Right lobe of liver (tissue), 6 donors: ENCODE measurements around the gene NFIL3. TPM values are rescaled to one million over a fixed set of nuclear protein-coding genes. Genes with fewer than 3 reads are reported as not detected.

Experiments used
- ATAC-seq, 4 donors: fragments of 200-7000 bp; cut with Tn5 transposase; one replicate each; pipeline ENCODE4 v1.9.1; 2020; ENCODE audit warnings: mild to moderate bottlenecking in 4 of 4, moderate library complexity in 4 of 4
- DNase-seq, 3 donors: peaks; one replicate each; pipeline ENCODE4 v3.0.0-alpha.2; 2020
- H3K27ac ChIP-seq, 3 donors: fragments of 200-600 bp; one replicate each; pipeline ENCODE4 v1.8.0; 2022
- H3K27me3 ChIP-seq, 2 donors: fragments of 200-600 bp; one replicate each; pipeline ENCODE4 v1.8.0; 2022
- H3K36me3 ChIP-seq, 4 donors: fragments of 200-600 bp; sonication (generic) in 1 of 4; one replicate each; pipeline versions ENCODE4 v1.5.1 to v1.8.0; 2017 to 2022; ENCODE audit warnings: control low read depth in 1 of 4
- H3K4me1 ChIP-seq, 4 donors: fragments of 200-600 bp; sonication (generic) in 1 of 4; one replicate each; pipeline versions ENCODE4 v1.5.1 to v1.8.0; 2017 to 2022; ENCODE audit warnings: control low read depth in 1 of 4
- H3K4me3 ChIP-seq, 3 donors: fragments of 200-600 bp; one replicate each; pipeline ENCODE4 v1.8.0; 2022
- H3K9me3 ChIP-seq, 4 donors: fragments of 200-600 bp; sonication (generic) in 1 of 4; one replicate each; pipeline versions ENCODE4 v1.5.1 to v1.8.0; 2017 to 2022; ENCODE audit warnings: control low read depth in 1 of 4
- POLR2A ChIP-seq: fragments of 450-650 bp; IDR thresholded peaks from one replicate; pipeline ENCODE4 v1.6.1; 2017; ENCODE audit warnings: antibody characterized with exemption, mild to moderate bottlenecking
- WGBS: methylation state at CpG from one replicate; pipeline ENCODE4 v1.1.6; 2018; ENCODE audit warnings: low coverage, low lambda C conversion rate; ENCODE audit not compliant: insufficient coverage; ENCODE audit errors: missing lambda C conversion rate; 5-methylcytosine and 5-hydroxymethylcytosine counted together
- intact Hi-C, 2 donors: fragments of 100-400 bp; cut with DNase I; formaldehyde crosslinking; loops; one replicate each; pipeline versions ENCODE4 v1.11.2 to v1.14.1; 2022
- total RNA-seq, 6 experiments: library from RNA; depleted of rRNA in 2 of 6; stranded (reverse); fragments of >200 nt in 2 of 6; fragmentation: NEBNext Ultra II Directional in 3 of 6; extraction: Animal tissue kit (Norgen Biotek cat#: 25700) in 3 of 6; gene quantifications; one replicate each; pipeline versions ENCODE4 v1.1.0 to v1.2.4, GENCODE V29; 2016 to 2023
- TF ChIP-seq, protein P1 (sequence below), 4 donors: fragments of 200-600 bp in 3 of 4; fragments of 450-650 bp in 1 of 4; IDR thresholded peaks; one replicate each; pipeline versions ENCODE4 v1.5.1 to v1.8.0; 2016 to 2022; ENCODE audit warnings: antibody characterized with exemption in 4 of 4, mild to moderate bottlenecking in 2 of 4
- donor health status: DM: no; HTN: yes; CAD: no.
- donor health status: DM: no; HTN: no; CAD: no.
- donor health status: DM: no; HTN: no; CAD: no.
- donor health status: DM: no; HTN: yes; CAD: no.
- donor health status: DM: no; HTN: yes; CAD: no.

Gene NFIL3
- total RNA-seq, 6 experiments from 2014 or later: 16.0 to 55.4 (median 25.6) TPM

GRCh38 chr9:91421971-91422757, 1.5 kb downstream of the NFIL3 start:
- intact Hi-C loops: loop anchor here in 1 of 2 donors (10.0 kb wide), 1 partner anchor 227 kb away; no protein-coding TSS in a partner anchor
- no peaks in the 10 kb centered on the region for H3K9me3 ChIP-seq
- no peaks in the 10 kb centered on the region for H3K36me3 ChIP-seq
- TF ChIP-seq, protein P1, sequence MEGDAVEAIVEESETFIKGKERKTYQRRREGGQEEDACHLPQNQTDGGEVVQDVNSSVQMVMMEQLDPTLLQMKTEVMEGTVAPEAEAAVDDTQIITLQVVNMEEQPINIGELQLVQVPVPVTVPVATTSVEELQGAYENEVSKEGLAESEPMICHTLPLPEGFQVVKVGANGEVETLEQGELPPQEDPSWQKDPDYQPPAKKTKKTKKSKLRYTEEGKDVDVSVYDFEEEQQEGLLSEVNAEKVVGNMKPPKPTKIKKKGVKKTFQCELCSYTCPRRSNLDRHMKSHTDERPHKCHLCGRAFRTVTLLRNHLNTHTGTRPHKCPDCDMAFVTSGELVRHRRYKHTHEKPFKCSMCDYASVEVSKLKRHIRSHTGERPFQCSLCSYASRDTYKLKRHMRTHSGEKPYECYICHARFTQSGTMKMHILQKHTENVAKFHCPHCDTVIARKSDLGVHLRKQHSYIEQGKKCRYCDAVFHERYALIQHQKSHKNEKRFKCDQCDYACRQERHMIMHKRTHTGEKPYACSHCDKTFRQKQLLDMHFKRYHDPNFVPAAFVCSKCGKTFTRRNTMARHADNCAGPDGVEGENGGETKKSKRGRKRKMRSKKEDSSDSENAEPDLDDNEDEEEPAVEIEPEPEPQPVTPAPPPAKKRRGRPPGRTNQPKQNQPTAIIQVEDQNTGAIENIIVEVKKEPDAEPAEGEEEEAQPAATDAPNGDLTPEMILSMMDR (IDR thresholded peaks at IDR 0.05): no peak
- peak; percentile 5 for TF ChIP-seq POLR2A
- H3K4me1 ChIP-seq: peaks cover 0 to 32% (median 4%) of the 10 kb centered on the region in 4 donors
- WGBS: under 1% methylated on average over 16 of the region's 16 CpGs
- peak in 1 of 3 donors; percentile 59 for DNase-seq
- H3K27me3 ChIP-seq: no peaks in the 10 kb centered on the region
- peak overlapping the region; percentile 94 to 100 (median 96) for H3K27ac ChIP-seq
- peak in 2 of 4 donors; percentile 1 for ATAC-seq
- peak overlapping the region; percentile 60 to 69 (median 67) for H3K4me3 ChIP-seq

DNA sequence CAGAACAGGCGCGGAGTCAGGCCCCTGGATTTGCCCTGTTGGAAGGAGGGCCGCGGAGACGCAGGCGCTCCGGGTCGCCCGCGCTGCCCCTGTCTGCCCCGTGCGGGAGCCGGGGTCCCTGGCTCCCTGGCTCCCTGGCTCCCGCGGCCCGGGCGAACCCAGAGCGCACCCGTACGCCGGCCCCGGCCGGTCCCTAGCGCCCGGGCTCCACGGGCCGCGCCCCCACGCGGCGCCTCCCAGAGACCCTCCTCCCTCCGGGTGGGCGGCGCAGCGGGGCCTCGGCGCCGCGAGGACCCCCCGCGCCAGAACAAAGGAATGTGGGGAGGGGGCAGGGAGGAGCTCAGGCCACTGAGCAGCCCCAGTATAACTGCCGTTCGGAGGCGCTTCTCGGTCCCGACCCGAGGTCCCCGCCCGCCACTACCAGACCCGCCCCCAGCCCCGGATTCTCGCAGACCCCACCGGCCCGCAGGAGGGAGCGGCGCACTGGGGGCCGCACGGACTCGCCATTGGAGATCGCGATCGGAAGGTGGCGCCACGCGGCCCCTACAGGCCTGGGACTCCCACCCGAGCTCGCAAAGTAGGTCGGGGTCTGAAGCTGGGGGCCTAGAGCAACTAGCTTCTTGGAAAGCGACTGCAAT, 2.4 kb downstream of the NFIL3 start:
- H3K4me1 ChIP-seq: peaks cover 0 to 40% (median 6%) of the 10 kb centered on the region in 4 donors
- intact Hi-C loops: loop anchor here in 1 of 2 donors (10.0 kb wide), 1 partner anchor 226 kb away; no protein-coding TSS in a partner anchor
- TF ChIP-seq, protein P1 (IDR thresholded peaks at IDR 0.05): peak in 2 of 4 donors; percentile 20 to 31
- no peak for TF ChIP-seq POLR2A
- ATAC-seq (peak in 3 of 4 donors; percentile 1 to 3 (median 2)), DNase-seq (peak; percentile 60 to 66 (median 60))
- H3K9me3 ChIP-seq: no peaks in the 10 kb centered on the region
- peak overlapping the region; percentile 94 to 100 (median 96) for H3K27ac ChIP-seq
- peak overlapping the region; percentile 60 to 69 (median 67) for H3K4me3 ChIP-seq
- no peaks in the 10 kb centered on the region for H3K27me3 ChIP-seq
- no peaks in the 10 kb centered on the region for H3K36me3 ChIP-seq
- WGBS: 0% methylated on average over 2 of the region's 69 CpGs

DNA sequence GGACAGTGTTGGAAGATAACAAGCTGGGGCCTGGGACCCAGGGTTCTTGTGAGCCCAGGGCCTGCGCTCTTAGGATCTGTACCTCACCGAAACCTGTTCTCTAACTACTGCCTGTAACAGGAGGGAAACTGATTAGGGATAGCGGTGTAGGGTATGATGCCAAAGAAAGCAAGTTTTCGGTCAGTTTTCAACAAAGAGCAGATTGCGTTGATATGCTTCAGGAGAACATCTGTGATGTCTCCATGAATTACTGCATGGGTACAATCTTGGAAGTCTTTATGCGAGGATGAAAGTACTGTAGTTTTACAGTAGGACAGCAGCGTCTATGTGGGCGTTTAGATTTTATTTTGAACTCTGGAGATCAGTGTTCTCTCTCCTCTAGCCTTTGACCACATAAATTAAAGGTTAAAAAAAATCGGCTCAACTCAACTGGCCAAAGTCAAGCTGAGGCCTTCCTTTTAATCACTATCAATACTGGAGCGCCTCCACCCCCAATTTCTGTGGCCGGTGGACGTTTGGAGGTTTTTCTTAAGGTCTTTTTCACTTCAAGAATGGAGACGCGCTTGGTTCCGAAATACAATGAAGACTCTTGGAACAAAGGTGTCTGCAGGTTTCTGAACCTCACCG, 3.0 kb downstream of the NFIL3 start:
- peak overlapping the region; percentile 60 to 69 (median 67) for H3K4me3 ChIP-seq
- no peaks in the 10 kb centered on the region for H3K27me3 ChIP-seq
- intact Hi-C loops: loop anchor here in 1 of 2 donors (10.0 kb wide), 1 partner anchor 226 kb away; no protein-coding TSS in a partner anchor
- no peak for DNase-seq
- H3K36me3 ChIP-seq: no peaks in the 10 kb centered on the region
- TF ChIP-seq, protein P1 (IDR thresholded peaks at IDR 0.05): no peak
- peak; percentile 11 for TF ChIP-seq POLR2A
- H3K9me3 ChIP-seq: no peaks in the 10 kb centered on the region
- peaks cover 0 to 43% (median 6%) of the 10 kb centered on the region in 4 donors for H3K4me1 ChIP-seq
- 24% methylated on average over 15 of the region's 16 CpGs for WGBS
- no peak for ATAC-seq
- peak overlapping the region; percentile 94 to 100 (median 96) for H3K27ac ChIP-seq
